Choroid plexus epithelial cell (primary cell): ENCODE data around the gene STOM.
A peak's percentile ranks its signal among the peaks of the same experiment; 100 is the strongest.

Experiments
- DNase-seq: peaks from one replicate; pipeline ENCODE4 v3.0.0-alpha.2; 2010; ENCODE audit warnings: low read depth
- H3K4me3 ChIP-seq: 2 replicates; pipeline ENCODE4 v1.5.1; 2011; ENCODE audit warnings: low read depth, mild to moderate bottlenecking, control low read depth, low read length, moderate library complexity
- CTCF ChIP-seq: conservative IDR thresholded peaks from 2 replicates; pipeline ENCODE4 v1.5.1; 2011; ENCODE audit warnings: low read depth, mild to moderate bottlenecking, control low read depth, inconsistent platforms, low read length, moderate library complexity

The STOM gene

GRCh38 chr9:121386442-121387175 is 16.6 kb upstream of the STOM start:
- no peak overlapping the region for H3K4me3 ChIP-seq
- TF ChIP-seq CTCF = no peak
- no peak for DNase-seq

GRCh38 chr9:121383715-121384114 is 13.7 kb upstream of the STOM start:
- no peak for TF ChIP-seq CTCF
- no peak overlapping the region for H3K4me3 ChIP-seq
- DNase-seq = no peak

GRCh38 chr9:121380846-121381245 is 10.8 kb upstream of the STOM start:
- TF ChIP-seq CTCF = no peak
- H3K4me3 ChIP-seq = no peak overlapping the region
- DNase-seq = no peak

- DNase-seq = peak; percentile 64
- peak; percentile 44 for TF ChIP-seq CTCF
- H3K4me3 ChIP-seq = no peak overlapping the region
Measured at GRCh38 chr9:121376214-121376830, 6.3 kb upstream of the STOM start.

- no peak for TF ChIP-seq CTCF
- DNase-seq = peak; percentile 59
- no peak overlapping the region for H3K4me3 ChIP-seq
Measured at GRCh38 chr9:121373011-121373729, 3.1 kb upstream of the STOM start.

GRCh38 chr9:121372239-121373010 is 2.4 kb upstream of the STOM start:
- no peak for TF ChIP-seq CTCF
- H3K4me3 ChIP-seq = no peak overlapping the region
- peak; percentile 68 for DNase-seq
